A549 (cell line): ENCODE data around the gene SGO1.

Source experiments
- CTCF ChIP-seq: fragments of >200 bp; sonication (Bioruptor Twin); formaldehyde crosslinking; IDR thresholded peaks from 3 replicates; pipeline ENCODE4 v1.5.1; 2016
- E2F6 ChIP-seq: IDR thresholded peaks from 2 replicates; pipeline ENCODE4 v1.6.1; 2012; ENCODE audit warnings: low read depth, borderline replicate concordance
- EP300 ChIP-seq, 2 experiments: fragments of >200 bp; sonication (Bioruptor Twin); formaldehyde crosslinking; IDR thresholded peaks; 2 replicates in 1 of 2; 3 replicates in 1 of 2; pipeline ENCODE4 v1.6.1; 2016 to 2017
- GATA3 ChIP-seq: IDR thresholded peaks from 2 replicates; pipeline ENCODE4 v1.6.1; 2012; ENCODE audit warnings: borderline replicate concordance
- HOXA7 ChIP-seq: fragments of 250-450 bp; sonication (Bioruptor Pico); IDR thresholded peaks from 2 replicates; pipeline ENCODE4 v1.5.0; 2020; ENCODE audit warnings: mild to moderate bottlenecking, moderate library complexity
- MAX ChIP-seq: IDR thresholded peaks from 2 replicates; pipeline ENCODE4 v1.6.1; 2012
- NFE2L2 ChIP-seq: fragments of 150-350 bp; conservative IDR thresholded peaks from 2 replicates; pipeline ENCODE4 v1.6.1; 2014; ENCODE audit warnings: low read length
- POLR2A ChIP-seq: IDR thresholded peaks from 2 replicates; pipeline ENCODE4 v1.6.1; 2012; ENCODE audit warnings: mild to moderate bottlenecking, low read length
- POLR2AphosphoS2 ChIP-seq: conservative IDR thresholded peaks from 2 replicates; pipeline ENCODE4 v1.6.1; 2012; ENCODE audit warnings: low read length, improper control_type of control experiment, inconsistent platforms
- RAD21 ChIP-seq, 2 experiments: fragments of >200 bp in 1 of 2; sonication (Bioruptor Twin) in 1 of 2; formaldehyde crosslinking in 1 of 2; IDR thresholded peaks in 1 of 2; conservative IDR thresholded peaks in 1 of 2; 2 replicates in 1 of 2; 3 replicates in 1 of 2; pipeline ENCODE4 v1.6.1; 2012 to 2018; ENCODE audit warnings: inconsistent platforms in 1 of 2
- RCOR1 ChIP-seq: fragments of 150-350 bp; IDR thresholded peaks from 2 replicates; pipeline ENCODE4 v1.6.1; 2014; ENCODE audit warnings: antibody characterized with exemption, low read length, low read depth
- REST ChIP-seq: fragments of 200-600 bp; sonication (generic); IDR thresholded peaks from 2 replicates; pipeline ENCODE4 v1.6.1; 2016; ENCODE audit warnings: antibody characterized with exemption, mild to moderate bottlenecking, moderate library complexity
- USF2 ChIP-seq: fragments of 450-650 bp; IDR thresholded peaks from 2 replicates; pipeline ENCODE4 v1.6.1; 2014; ENCODE audit warnings: antibody characterized with exemption
- ZSCAN20 ChIP-seq: fragments of 250-450 bp; sonication (Bioruptor Pico); IDR thresholded peaks from 2 replicates; pipeline ENCODE4 v1.8.0; 2022; ENCODE audit warnings: mild to moderate bottlenecking, moderate library complexity

- TF ChIP-seq EP300 (IDR thresholded peaks at IDR 0.05) (no peak), HOXA7 (no peak), CTCF (no peak), POLR2AphosphoS2 (no peak), MAX (no peak), REST (no peak), USF2 (no peak), RCOR1 (no peak), NFE2L2 (no peak), POLR2A (no peak), GATA3 (no peak), E2F6 (no peak), ZSCAN20 (CRISPR knock-in tag) (no peak), RAD21 (conservative IDR thresholded peaks at IDR 0.05 in 1 of 2, IDR thresholded peaks at IDR 0.05 in 1 of 2) (no peak)
Measured at GRCh38 chr3:20222274-20222673, 36.3 kb upstream of the SGO1 start.
